Stimulated activated CD8-positive, alpha-beta memory T cell treated with anti-CD3 and anti-CD28 coated beads, Interleukin-7, amount 100 ng/mL, for 4 hours (primary cell): Measurements from ENCODE around the gene MYL2.

Experiments
- DNase-seq, 2 donors: peaks; one replicate each; pipeline ENCODE4 v3.0.0-alpha.2; 2020; ENCODE audit warnings: low read depth in 2 of 2

The MYL2 gene

DNA sequence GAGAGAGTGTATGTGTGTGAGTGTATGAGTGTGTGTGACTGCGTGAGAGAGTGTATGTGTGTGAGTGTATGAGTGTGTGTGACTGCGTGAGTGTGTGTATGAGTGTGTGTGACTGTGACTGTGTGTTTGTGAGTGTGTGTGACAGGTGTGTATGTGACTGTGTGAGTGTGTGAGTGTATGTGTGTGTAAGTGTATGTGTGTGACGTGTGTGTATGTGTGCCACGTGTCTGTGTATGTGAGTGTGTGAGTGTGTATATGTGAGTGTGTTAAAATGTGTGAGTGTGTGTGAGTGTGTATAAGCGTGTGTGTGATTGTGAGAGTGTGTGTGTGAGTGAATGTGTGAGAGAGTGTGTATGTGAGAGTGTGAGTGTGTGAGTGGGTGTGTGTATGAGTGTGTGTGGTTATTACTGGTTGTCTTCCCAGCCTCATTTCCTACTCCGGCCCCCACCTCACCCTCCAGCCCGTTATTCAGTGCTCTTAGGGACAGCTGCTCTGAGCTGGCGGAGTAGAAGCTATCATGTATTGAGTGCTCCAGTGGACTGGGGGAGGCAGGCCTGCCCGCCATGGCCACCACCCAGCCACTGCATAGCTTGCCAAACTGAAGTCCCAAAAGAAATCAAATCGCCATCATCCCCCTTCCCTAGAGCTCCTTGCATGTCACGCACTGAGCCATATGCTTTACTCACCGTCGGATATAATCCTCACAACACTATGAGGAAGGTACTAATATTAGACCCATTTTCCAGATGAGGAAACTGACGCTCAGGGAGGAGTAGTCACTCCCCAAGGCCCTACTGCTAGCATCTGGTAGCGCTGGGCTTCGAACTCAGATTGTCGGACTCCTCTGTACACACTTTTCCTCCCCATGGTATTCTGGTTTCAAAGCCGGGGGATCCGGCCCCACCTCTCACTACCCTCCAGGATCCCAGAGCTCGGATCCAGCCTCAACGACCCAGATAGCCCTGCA is 10.3 kb upstream of the MYL2 start:
- DNase-seq, result no peak

- DNase-seq, result no peak
These were observed 9.4 kb upstream of the MYL2 start for GRCh38 chr12:110929818-110930217.

DNA sequence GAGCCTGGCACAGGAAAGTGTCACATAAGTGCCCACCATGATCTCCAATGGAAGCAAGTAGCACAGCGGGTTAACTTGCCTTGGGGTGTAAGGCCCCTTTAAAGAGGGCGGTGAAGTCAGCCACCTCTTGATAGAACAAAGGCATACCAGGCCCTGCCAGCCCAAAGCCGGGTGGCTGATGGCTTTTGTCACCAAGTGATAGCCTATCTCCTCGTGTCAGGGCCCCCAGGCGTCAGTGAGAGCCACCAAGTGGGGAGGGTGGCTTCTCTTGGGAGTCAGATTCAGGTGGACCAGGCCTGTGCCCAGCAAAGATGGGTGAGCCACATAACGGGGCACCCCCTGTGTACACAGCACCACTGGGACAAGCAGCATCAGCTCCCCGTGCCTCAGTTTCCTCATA is 8.3 kb upstream of the MYL2 start:
- DNase-seq, result no peak

DNA sequence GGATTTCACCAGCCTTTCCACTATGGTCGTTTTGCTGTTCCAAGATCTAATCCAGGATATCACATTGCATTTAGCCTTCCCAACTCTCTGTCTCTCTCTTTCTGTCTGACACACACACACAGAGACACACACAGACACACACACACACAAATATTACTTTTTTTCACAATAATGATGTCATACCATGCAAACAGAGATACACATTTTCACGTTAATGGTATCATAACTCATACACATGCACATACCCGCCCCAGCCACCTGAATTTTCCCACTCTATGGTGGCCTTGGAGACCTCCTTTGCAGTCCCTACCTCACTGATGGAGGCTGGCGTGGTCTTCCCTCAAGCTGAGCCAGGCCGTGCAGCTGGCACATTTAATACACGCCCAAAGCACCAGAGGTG is 7.2 kb upstream of the MYL2 start:
- DNase-seq, result no peak

GRCh38 chr12:110923692-110924334 is 3.4 kb upstream of the MYL2 start:
- DNase-seq, result no peak

DNA sequence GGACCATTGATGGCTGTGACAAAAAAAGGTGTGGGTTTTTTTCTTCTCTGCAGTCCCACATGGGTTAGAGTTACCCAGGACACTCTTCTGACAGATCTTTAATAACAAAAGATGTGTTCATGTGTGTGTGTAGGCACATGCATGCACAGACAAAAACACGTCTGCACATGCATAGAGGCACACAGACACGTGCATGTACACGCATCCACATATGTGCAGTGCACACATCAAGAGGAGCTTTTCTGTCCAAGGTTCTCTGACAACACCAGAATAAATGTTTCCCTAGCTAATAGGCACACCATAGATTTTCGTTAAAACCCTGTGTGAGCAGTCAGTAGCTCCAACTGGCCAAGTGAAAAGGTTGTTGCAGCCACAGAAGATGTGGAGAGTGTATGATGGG is 2.8 kb upstream of the MYL2 start:
- DNase-seq, result no peak

DNA sequence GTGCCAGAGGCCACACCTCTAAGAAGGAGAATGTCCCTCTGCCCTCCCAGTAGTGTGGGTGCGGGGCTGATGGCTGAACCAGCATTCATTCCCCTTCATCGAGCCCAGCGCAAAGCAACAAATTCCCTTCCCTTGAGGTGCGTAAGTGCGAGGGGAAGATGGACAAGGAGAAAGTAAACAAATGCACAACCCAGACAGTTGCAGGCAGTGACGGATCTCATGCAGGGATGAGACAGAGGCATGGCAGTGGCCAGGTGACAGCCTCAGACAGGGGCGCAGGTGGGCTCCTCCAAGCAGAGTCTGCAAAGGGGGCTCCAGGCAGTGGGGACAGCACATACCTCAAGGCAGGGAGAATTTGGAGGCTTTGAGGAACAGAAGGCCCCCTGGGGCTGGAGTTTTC is 2.3 kb upstream of the MYL2 start:
- DNase-seq, result no peak

- no peak for DNase-seq
These were observed 883 bp upstream of the MYL2 start for GRCh38 chr12:110921262-110921661.

GRCh38 chr12:110919720-110920119 is 659 bp downstream of the MYL2 start:
- no peak for DNase-seq

DNA sequence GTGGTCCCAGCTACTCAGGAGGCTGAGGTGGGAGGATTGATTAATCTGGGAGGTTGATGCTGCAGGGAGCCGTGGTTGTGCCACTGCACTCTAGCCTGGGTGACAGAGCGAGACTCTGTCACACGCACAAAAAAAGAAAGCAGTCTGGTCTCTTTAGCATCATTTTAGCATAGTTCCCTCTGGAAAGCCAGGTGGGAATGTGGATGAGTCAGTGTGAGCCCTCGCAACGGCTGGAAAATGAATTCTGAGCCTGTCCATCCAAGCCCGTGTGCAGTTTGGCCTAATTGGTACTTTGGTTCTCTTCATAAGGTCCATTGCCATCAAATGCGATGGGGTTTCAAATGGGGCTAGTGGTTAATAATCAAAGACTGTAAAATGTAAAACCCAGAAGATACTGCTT is 2.4 kb downstream of the MYL2 start:
- no peak for DNase-seq

DNA sequence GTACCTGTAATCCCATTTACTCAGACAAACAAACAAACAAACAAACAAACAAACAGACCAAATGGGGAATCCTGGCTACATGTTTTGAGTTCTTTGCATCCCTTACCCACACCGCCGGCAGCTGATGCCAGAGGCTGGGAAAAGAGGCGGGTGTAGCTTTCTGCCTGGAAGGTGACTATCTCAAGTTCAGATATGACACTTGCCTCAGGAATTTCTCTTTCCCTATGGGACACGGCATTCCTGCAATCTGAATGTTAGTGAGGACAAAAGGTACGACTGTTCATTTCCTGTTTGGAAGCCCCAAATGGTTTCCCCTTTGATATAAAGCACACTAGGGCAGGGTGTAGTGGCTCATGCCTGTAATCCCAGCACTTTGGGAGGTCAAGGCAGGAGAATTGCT is 2.9 kb downstream of the MYL2 start:
- no peak for DNase-seq

DNA sequence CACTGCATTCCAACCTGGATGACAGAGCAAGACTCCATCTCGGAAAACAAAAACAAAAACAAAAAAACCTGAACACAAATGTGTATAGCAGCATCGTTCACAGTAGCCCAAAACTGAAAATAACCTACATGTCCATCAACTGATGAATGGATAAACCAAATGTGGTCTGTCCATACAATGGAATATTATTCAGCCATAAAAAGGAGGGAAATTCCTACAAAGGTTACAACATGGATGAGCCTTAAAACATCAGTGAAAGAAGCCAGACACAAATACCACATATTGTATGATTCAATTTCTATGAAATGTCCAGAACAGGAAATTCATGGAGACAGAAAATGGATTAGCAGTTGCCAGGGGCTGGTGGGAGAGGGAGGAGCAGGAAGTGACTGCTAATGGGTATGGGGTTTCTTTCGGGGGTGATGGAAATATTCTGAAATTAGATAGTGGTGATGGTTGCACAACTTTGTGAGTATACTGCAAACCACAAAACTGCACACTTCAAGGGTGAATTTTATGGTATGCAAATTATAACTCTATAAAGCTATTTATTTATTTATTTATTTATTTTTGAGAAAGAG is 4.0 kb downstream of the MYL2 start:
- DNase-seq, result no peak

- no peak for DNase-seq
These were observed 7.0 kb downstream of the MYL2 start for GRCh38 chr12:110913119-110914056.

DNA sequence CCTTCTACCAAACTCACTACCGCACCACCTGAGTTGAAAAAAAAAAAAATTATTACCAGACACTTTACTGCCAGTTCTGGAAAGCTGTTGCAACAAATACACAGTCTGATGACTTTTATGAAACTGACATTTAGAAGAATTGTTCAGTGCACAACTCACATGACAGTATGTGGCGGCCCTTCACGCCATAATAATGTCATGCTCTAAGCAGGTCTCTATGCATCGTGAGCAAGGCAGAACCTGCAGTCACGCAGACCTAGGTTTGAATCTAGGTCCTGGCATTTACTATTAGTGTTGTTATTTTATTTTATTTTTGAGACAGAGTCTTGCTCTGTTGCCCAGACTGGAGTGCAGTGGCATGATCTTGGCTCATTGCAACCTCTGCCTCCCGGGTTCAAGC is 8.1 kb downstream of the MYL2 start:
- DNase-seq, result no peak

DNA sequence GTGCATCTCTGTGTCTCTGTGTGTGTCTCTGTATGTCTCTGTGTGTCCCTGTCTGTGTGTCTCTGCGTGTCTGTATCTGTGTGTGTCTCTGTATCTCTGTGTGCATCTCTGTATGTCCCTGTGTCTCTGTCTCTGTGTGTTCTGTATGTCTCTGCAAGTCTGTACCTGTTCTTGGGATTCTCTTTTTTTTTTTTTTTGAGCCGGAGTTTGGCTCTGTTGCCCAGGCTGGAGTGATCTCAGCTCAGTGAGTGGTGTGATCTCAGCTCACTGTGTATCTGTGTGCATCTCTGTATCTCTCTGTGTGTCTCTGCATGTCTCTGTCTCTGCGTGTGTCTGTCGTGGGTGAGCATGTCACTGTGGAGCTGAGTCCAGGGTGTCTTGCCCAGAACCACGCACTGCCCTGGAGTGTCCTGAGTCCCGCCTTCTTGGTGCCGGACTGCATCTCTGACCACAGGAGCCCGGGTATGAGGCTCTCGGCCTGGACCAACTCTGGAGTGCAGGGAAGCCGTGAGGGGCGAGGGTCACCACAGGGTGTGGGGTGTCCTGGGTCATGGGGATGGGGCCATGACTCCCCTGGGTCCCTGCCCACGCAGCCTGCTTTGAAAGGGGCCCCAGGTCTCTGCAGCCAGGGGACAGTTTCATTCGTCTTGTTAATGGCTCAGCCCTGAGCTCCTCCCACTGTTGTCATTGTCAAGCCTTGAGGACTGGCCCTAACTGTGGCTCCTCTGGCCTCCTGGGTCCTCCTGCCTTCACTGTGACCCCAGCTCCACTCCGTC is 11.8 kb downstream of the MYL2 start:
- no peak for DNase-seq

GRCh38 chr12:110907583-110907982 is 12.8 kb downstream of the MYL2 start:
- DNase-seq, result no peak

DNA sequence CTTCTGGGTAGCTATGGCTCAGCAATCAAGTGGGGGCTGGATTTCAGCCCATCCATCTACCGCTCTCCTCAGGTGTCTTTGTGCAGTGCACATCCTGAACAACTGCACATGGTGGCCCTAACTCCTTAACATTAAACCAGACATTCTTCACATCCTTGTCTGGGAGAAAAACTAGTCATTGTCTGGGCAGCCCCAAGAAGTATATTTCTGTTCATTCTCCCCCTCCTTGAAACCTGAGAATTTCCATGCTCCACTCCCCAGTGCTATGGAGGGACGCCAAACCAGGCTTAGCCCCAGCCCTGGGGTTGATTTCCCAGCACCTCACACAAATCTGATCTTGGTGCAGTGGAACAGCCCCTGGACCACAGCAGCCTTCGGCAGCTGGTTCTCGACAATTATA is 13.4 kb downstream of the MYL2 start:
- no peak for DNase-seq

DNA sequence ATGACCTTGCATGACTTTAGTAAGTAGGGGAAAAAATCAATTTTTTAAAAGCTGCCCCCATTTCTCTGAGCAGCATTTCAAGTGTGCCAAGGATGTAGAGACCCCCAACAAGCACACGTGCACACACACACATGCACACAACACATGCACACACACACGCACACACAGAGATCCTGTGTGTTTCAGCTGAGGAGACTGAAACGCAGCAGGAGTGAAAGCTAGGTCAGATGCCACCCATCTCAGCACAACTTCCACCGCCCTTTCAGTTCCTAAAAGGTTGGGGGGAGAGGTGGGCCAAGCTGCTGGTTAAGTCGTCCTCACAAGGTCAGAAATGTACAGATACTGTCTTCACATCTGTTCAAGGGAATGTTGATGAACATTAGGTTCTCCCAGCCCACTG is 13.9 kb downstream of the MYL2 start:
- no peak for DNase-seq

- DNase-seq, result no peak
These were observed 14.3 kb downstream of the MYL2 start for GRCh38 chr12:110906083-110906482.

GRCh38 chr12:110903511-110903910 is 16.9 kb downstream of the MYL2 start:
- DNase-seq, result no peak

- DNase-seq, result no peak
These were observed 19.0 kb downstream of the MYL2 start for GRCh38 chr12:110901401-110901800.
